Immature natural killer cell (primary cell): Measurements from ENCODE around the gene TNKS1BP1. TPM values are rescaled to one million over a fixed set of nuclear protein-coding genes. Genes with fewer than 3 reads are reported as not detected.

Experiments
- DNase-seq, 3 donors: peaks; one replicate each; pipeline ENCODE4 v3.0.0; 2022; ENCODE audit warnings: mixed read lengths in 1 of 3
- H3K27ac Mint-ChIP-seq, 6 donors: one replicate each; pipeline ENCODE4 v1.8.0; 2020; ENCODE audit warnings: mixed read lengths in 6 of 6, mild to moderate bottlenecking in 5 of 6, inconsistent platforms in 4 of 6, moderate library complexity in 3 of 6
- H3K27me3 Mint-ChIP-seq, 3 donors: one replicate each; pipeline ENCODE4 v1.8.0; 2020 to 2021; ENCODE audit warnings: low read depth in 3 of 3, mild to moderate bottlenecking in 3 of 3, mixed read lengths in 3 of 3, moderate library complexity in 3 of 3, inconsistent platforms in 1 of 3
- H3K36me3 Mint-ChIP-seq, 3 donors: one replicate each; pipeline ENCODE4 v1.8.0; 2020; ENCODE audit warnings: mixed read lengths in 3 of 3, inconsistent platforms in 2 of 3, mild to moderate bottlenecking in 2 of 3
- H3K4me1 Mint-ChIP-seq, 2 donors: one replicate each; pipeline ENCODE4 v1.8.0; 2020; ENCODE audit warnings: inconsistent platforms in 2 of 2, mild to moderate bottlenecking in 2 of 2, mixed read lengths in 2 of 2, moderate library complexity in 1 of 2
- H3K4me3 Mint-ChIP-seq, 5 donors: one replicate each; pipeline ENCODE4 v1.8.0; 2020; ENCODE audit warnings: mild to moderate bottlenecking in 5 of 5, mixed read lengths in 5 of 5, inconsistent platforms in 3 of 5, moderate library complexity in 3 of 5
- H3K9me3 Mint-ChIP-seq, 6 donors: one replicate each; pipeline ENCODE4 v1.8.0; 2020; ENCODE audit warnings: mild to moderate bottlenecking in 6 of 6, mixed read lengths in 6 of 6, inconsistent platforms in 4 of 6, moderate library complexity in 3 of 6
- polyA plus RNA-seq, 3 donors: library from polyadenylated mRNA; unstranded; fragments of 300-500 nt; fragmentation: Illumina TruSeq; gene quantifications; one replicate each; pipeline ENCODE4 v1.2.3, GENCODE V29; 2021

The TNKS1BP1 gene
- polyA plus RNA-seq, 3 donors from 2014 or later: 1.0 to 1.7 (median 1.6) TPM

DNA sequence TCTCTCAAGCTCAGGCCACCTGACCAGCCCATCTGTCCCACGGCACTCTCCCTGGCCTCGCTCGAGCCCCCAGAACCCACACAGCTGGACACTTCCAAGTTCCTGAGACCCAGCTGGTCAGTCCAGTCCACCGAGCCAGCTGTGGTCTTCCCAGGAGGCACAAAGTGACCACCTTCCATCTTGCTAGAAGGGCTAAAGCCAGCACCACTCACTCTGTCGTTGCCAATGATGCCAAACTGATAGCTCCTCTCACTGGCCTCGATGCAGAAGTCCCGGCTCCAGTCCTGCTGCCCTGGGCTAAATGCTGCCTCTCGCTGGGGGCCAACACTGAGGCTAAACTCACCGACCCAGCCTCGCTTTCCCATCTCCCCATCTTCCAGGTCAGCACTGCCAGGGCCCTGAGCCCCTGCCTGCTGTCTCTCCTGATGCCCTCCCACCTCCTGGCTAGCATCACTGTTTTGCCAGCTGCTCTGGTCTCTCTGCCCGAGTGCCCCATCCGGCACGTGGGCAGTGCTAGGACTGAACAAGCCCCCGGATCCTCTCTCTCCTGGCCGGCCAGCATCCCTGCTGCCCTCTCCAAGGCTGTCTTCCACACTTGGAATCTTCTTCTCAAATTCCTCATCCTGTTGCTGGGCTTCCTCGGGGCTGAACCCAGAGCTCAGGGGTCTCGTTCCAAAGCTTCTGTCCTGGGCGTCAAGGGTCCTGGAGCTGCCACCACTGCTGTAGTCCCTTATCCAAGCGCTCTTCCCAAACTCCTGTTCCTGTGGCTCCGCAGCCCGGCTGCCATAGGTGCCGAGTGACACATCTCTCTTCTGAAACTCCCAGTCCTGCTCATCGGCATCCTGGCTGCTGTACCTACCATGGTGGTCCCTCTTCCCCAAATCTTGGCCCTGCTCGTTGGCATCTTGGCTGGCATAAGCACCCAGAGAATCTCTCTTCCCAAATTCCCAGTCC lies 15.4 kb downstream of the TNKS1BP1 start:
- no peaks in the 10 kb centered on the region for H3K9me3 Mint-ChIP-seq
- no peak overlapping the region for H3K4me3 Mint-ChIP-seq
- H3K27ac Mint-ChIP-seq: peak overlapping the region in 1 of 6 donors; percentile 40
- peaks cover 0 to 4% (median 0%) of the 10 kb centered on the region in 3 donors for H3K36me3 Mint-ChIP-seq
- peaks cover 0 to 5% (median 2%) of the 10 kb centered on the region in 3 donors for H3K27me3 Mint-ChIP-seq
- H3K4me1 Mint-ChIP-seq: peaks cover 0 to 11% of the 10 kb centered on the region in 2 donors
- no peak for DNase-seq

DNA sequence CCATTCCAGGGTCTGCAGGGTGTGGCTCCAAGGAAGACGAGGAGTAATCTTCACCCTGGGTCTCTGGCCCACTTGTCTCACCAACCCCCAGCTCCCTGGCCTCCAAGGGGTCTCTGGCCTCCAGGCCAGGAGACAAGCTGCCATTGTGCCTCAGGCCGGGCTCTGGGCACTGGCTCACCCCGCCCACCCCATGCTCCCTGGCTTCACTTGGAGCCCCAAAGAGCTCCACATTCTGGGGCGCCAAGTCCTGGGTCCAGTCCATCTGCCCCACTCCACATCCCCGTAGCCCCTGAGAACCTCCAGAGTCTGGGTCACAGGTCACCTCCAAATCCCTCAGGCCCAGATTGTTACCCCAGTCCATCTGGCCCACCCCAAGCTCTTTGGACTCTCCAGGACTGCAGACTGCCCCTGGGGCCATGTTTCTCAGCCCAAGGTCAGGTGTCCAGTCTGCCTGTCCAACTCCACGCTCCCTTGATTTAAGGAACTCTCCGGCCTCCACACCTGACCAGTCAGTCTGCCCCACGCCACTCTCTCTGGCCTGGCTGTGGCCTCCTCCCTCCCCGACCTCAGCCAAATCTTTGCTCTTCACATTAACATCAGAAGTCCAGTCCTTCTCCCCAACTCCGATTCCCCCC lies 16.2 kb downstream of the TNKS1BP1 start:
- Mint-ChIP-seq H3K9me3 (no peaks in the 10 kb centered on the region), H3K4me3 (no peak overlapping the region), H3K27me3 (peaks cover 0 to 5% (median 2%) of the 10 kb centered on the region in 3 donors), H3K4me1 (peaks cover 0 to 11% of the 10 kb centered on the region in 2 donors), H3K27ac (no peak overlapping the region), H3K36me3 (peaks cover 0 to 4% (median 0%) of the 10 kb centered on the region in 3 donors)
- no peak for DNase-seq

DNA sequence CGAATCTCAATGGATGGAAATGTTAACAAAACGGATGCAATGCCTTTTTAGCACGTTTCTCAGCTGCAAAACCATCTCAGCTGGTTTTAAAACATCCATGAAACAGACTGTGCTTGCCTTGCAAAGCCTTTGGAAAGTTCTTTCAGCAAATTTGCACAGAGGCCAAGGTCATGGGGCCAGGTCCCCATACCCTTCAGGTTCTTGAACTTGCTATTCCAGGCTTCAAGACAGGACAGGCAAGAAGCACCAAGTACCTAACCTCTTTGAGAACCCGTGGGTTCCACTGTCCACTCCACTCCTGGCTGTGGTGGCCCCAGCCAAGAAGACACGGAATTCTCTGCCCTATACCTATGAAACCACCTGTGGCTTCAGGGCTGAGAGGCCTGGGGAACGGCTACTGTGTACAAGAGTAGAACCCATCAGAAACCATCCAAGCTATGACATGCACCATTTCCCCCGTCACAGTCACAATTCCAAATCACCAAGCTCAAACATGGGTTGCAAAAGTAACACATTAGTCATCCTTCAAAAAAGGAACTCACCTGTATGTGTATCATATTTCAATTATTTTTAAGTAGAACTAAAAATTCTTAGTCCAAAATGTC lies 17.0 kb downstream of the TNKS1BP1 start:
- no peak for DNase-seq
- H3K4me1 Mint-ChIP-seq: peaks cover 0 to 11% of the 10 kb centered on the region in 2 donors
- H3K9me3 Mint-ChIP-seq: no peaks in the 10 kb centered on the region
- H3K4me3 Mint-ChIP-seq: no peak overlapping the region
- peaks cover 0 to 5% (median 2%) of the 10 kb centered on the region in 3 donors for H3K27me3 Mint-ChIP-seq
- peaks cover 0 to 4% (median 0%) of the 10 kb centered on the region in 3 donors for H3K36me3 Mint-ChIP-seq
- no peak overlapping the region for H3K27ac Mint-ChIP-seq

DNA sequence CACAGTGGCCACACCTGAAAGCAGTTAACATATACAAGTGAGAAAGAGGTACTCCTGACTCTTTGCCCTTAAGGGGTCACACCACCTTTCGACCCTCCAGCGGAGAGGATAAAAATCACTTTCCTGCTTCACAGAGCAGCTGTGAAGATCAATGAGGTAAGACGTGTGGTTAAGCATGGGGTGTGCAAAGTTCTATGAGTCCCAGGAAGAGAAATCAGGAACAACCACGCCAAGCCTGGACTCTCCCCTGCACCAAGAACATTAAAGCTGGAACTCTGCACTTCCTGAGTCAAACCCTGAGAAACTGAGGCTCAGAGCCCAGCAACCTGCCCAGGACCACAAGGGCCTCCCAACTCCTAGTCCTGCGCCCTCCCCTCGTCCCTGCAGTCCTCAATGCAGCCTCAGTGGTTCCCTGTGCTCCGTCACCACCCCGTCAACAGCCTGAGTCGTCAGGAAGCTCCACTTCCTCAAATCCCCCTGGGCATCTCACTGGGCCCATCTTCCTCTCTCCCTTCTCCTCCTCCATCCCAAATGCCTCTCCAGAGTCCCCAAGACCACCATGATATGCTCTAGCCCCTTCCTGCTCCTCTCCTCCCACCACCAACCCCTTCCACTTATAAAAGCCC lies 17.7 kb downstream of the TNKS1BP1 start:
- H3K4me1 Mint-ChIP-seq: peaks cover 0 to 10% of the 10 kb centered on the region in 2 donors
- H3K27ac Mint-ChIP-seq: no peak overlapping the region
- peaks cover 0 to 3% (median 2%) of the 10 kb centered on the region in 3 donors for H3K27me3 Mint-ChIP-seq
- peaks cover 0 to under 1% (median 0%) of the 10 kb centered on the region in 3 donors for H3K36me3 Mint-ChIP-seq
- H3K4me3 Mint-ChIP-seq: no peak overlapping the region
- no peaks in the 10 kb centered on the region for H3K9me3 Mint-ChIP-seq
- no peak for DNase-seq

DNA sequence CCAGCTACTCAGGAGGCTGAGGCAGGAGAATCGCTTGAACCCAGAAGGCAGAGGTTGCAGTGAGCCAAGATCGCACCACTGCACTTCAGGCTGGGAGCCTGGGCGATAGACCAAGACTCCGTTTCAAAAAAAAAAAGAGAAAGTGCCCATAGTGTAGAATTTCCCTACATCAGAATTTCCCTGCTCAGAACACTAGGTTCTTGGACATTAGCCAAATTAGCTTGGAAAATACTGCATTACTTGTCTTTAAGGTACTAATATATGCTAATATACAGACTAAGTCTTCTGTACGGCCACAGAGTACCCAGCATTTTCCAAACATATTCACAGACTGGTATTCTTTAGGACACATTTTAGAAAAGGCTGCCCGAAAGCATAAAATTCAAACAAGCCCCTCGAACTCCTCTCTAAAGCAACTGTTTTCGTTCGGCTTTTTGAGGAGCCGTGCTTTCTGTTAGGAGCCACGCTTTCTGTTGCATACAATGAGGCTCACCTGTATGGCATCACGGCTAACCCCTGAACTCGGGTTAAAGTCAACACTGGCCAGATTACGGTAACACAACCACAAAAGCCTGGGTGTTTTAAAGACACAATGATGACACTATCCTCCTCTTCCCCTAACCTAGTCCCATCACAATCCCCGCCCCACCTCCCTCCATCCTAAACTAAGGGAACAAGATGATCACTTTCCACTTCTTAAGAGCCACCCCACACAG lies 18.4 kb downstream of the TNKS1BP1 start:
- Mint-ChIP-seq H3K4me3 (no peak overlapping the region), H3K36me3 (peaks cover 0 to 3% (median 0%) of the 10 kb centered on the region in 3 donors), H3K27ac (no peak overlapping the region), H3K9me3 (no peaks in the 10 kb centered on the region), H3K4me1 (peaks cover 0 to 3% of the 10 kb centered on the region in 2 donors), H3K27me3 (peaks cover 0 to 2% (median 0%) of the 10 kb centered on the region in 3 donors)
- DNase-seq: no peak

DNA sequence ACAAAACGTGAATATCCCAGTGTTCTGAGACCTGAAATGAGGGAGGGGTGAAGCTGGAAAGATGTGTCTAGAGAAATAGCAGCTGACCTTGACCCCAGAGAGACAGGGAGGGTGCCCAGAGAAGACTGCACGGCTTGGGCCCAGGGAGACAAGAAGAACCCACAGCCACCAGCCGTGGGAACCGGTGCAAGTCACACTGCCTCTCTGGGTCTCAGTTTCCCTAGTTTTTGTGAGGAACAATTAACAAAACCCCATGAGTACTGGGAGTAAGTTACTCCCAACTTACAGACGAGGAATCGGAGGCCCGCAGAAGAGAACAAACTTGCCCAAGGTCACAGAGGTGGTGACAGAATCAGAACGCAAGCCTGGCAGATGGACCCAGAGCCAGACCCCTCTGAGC lies 19.2 kb downstream of the TNKS1BP1 start:
- Mint-ChIP-seq H3K36me3 (peaks cover 0 to 9% (median 4%) of the 10 kb centered on the region in 3 donors), H3K27ac (no peak overlapping the region), H3K27me3 (peaks cover 0 to 2% (median 0%) of the 10 kb centered on the region in 3 donors), H3K9me3 (no peaks in the 10 kb centered on the region), H3K4me1 (no peaks in the 10 kb centered on the region), H3K4me3 (no peak overlapping the region)
- DNase-seq: no peak

DNA sequence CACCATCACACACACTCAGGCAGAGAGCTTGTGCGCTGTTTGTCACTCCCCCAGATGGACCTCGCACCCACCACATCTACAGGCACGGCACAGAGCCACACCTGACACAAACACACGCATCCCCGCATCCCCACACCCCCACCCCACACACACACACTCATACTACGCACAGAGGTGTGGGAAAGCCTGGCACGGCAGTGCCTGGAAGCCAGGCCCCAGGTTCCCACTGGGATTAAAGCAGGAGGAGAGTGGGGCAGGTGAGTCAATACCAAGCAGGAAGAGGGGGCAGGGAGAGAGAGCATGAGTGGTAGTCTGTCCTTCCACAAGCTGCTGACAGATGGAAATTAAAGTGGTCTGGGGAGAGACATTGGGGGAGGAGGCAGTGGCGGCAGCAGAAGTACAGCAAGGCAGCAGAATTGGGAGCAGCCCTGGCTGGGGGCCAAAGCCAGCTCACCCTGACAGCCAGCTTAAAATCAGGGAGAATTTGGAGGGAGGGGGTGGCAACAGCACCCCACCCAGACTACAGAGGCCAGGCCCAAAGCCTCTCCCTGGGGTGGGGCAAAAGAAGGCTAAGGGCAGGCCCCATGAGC lies 20.7 kb downstream of the TNKS1BP1 start:
- Mint-ChIP-seq H3K4me1 (no peaks in the 10 kb centered on the region), H3K27ac (no peak overlapping the region), H3K9me3 (peaks cover 0 to 3% (median 0%) of the 10 kb centered on the region in 6 donors), H3K4me3 (no peak overlapping the region), H3K36me3 (peaks cover 7 to 20% (median 9%) of the 10 kb centered on the region in 3 donors), H3K27me3 (peaks cover 0 to 2% (median 0%) of the 10 kb centered on the region in 3 donors)
- no peak for DNase-seq

DNA sequence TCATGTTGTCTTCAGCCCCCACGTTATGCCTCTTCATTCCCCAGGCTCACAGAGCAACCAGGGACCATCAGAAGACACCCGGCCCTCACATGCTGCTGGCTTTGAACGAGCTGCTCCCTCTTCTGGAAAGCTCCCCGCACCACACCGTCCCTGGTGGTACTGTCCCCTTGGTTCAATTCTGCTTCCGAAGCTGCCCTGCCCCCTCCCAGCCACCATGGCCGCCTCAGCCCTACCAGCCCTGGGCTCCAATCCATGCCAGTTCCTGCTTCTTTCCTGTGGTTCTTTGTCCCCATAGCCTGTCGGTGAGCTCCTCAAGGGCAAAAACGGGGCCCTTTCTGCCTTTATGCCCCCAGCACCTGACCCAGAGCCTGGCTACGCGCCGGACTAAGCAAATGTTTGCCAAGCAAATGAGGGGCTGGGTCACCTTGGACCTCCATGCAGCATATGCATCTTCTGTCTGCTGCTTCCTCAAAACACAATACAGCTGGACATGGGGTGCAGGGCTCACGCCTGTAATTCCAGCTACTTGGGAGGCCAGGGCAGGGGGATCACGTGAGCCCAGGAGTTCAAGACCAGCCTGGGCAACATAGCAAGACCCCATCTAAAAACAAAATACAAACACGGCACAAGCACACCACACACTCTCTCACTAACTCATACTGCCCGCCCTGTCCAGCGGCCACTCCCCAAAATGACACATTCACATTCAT lies 21.3 kb downstream of the TNKS1BP1 start:
- Mint-ChIP-seq H3K27ac (no peak overlapping the region), H3K9me3 (peaks cover 0 to 4% (median 0%) of the 10 kb centered on the region in 6 donors), H3K27me3 (peaks cover 0 to 2% (median 0%) of the 10 kb centered on the region in 3 donors), H3K4me3 (no peak overlapping the region), H3K4me1 (no peaks in the 10 kb centered on the region), H3K36me3 (peaks cover 8 to 22% (median 11%) of the 10 kb centered on the region in 3 donors)
- DNase-seq: no peak

DNA sequence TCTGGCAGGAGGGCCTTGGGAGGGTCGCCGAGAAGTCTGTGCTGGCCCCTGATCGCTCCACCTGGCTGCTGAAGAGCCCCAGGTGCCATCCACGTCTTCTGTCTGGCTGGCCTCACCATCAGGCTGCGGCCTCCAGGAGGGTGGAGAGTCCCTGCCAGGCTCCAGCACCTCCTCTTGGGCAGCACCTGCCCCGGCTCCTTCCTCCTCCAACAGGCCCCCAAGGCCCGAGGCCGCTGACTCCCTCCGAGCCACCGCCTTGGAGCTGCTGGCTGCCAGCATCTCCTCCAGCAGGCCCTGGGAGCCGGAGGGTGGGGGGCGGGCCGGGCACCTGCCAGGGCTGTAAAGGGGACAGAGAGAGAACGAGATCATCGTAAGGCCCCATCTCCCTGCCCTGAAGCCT lies 22.3 kb downstream of the TNKS1BP1 start:
- Mint-ChIP-seq H3K4me1 (no peaks in the 10 kb centered on the region), H3K27ac (no peak overlapping the region), H3K4me3 (no peak overlapping the region), H3K36me3 (peaks cover 8 to 22% (median 11%) of the 10 kb centered on the region in 3 donors), H3K9me3 (peaks cover 0 to 4% (median 0%) of the 10 kb centered on the region in 6 donors), H3K27me3 (no peaks in the 10 kb centered on the region)
- no peak for DNase-seq

DNA sequence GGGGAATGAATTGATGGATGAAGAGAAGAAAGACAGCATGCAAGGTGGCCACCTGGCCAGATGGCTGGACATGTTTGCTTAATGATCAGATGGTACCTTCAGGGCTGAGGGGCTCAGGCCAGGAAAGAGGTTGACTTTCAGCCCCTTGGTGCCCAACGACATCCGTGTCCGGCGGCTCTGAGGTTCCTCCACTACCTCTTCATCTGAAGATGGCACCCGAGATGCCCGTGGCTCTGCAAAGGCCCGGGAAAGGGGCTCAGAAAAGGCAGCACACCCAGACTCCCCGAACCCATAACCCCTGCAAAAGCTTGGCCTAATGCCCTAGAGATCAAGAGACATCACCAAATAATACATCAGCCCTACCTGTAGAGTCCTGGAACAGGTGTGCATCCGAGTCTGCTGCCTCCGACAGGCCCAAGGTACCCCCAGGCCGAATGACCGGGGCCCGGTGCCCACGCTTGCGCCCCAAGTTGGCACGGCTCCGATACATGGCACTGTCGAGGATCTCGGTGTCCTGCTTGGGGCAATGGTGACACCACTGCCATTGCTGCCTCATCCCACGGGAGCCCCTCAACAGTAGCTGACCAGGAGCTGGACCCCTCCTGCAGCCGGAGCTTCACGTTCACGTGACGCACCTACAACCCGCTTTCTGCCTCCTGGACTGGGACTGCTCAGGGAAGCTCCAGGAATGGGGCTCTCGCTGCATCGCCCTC lies 22.9 kb downstream of the TNKS1BP1 start:
- H3K36me3 Mint-ChIP-seq: peaks cover 8 to 22% (median 11%) of the 10 kb centered on the region in 3 donors
- no peaks in the 10 kb centered on the region for H3K4me1 Mint-ChIP-seq
- H3K9me3 Mint-ChIP-seq: peaks cover 0 to 4% (median 0%) of the 10 kb centered on the region in 6 donors
- no peaks in the 10 kb centered on the region for H3K27me3 Mint-ChIP-seq
- no peak for DNase-seq
- no peak overlapping the region for H3K4me3 Mint-ChIP-seq
- no peak overlapping the region for H3K27ac Mint-ChIP-seq

DNA sequence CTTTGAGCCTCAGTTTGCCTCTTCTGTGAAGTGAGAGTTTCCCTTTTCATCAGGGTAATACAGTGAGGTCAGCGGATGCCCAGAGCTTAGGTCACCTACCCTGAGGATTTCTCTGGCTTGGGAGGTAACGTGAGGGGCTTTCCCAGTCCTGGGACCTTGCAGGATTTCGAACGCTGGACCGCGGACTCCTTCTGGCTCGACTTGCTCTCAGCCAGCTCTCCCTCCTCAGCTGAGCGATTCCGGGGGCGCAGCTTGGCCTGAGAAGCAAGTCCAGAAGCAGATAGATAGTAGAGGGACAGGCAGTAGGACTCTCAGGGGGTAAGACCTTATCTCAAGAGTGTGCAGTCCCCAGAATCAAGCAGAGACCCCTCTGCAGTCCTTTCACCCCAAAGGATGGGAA lies 24.0 kb downstream of the TNKS1BP1 start:
- H3K27ac Mint-ChIP-seq: no peak overlapping the region
- peaks cover 0 to 4% (median 0%) of the 10 kb centered on the region in 6 donors for H3K9me3 Mint-ChIP-seq
- H3K4me1 Mint-ChIP-seq: no peaks in the 10 kb centered on the region
- DNase-seq: no peak
- no peaks in the 10 kb centered on the region for H3K27me3 Mint-ChIP-seq
- no peak overlapping the region for H3K4me3 Mint-ChIP-seq
- peaks cover 8 to 22% (median 11%) of the 10 kb centered on the region in 3 donors for H3K36me3 Mint-ChIP-seq
